Epithelial cell of esophagus (primary cell): ENCODE results near the gene SORD.

Experiments used
- DNase-seq: peaks from one replicate; pipeline ENCODE4 v3.0.0; 2010; ENCODE audit warnings: low read depth
- H3K4me3 ChIP-seq: 2 replicates; pipeline ENCODE4 v1.5.1; 2011; ENCODE audit warnings: mild to moderate bottlenecking, low read length, control low read depth
- CTCF ChIP-seq: IDR thresholded peaks from 2 replicates; pipeline ENCODE4 v1.5.1; 2011; ENCODE audit warnings: low read depth, mild to moderate bottlenecking, low read length, control low read depth, inconsistent platforms; ENCODE audit not compliant: insufficient read depth; ENCODE audit errors: missing control alignments

SORD gene

GRCh38 chr15:45083223-45083622, 60.2 kb downstream of the SORD start:
- no peak overlapping the region for H3K4me3 ChIP-seq
- no peak for TF ChIP-seq CTCF
- DNase-seq: peak; percentile 32

DNA sequence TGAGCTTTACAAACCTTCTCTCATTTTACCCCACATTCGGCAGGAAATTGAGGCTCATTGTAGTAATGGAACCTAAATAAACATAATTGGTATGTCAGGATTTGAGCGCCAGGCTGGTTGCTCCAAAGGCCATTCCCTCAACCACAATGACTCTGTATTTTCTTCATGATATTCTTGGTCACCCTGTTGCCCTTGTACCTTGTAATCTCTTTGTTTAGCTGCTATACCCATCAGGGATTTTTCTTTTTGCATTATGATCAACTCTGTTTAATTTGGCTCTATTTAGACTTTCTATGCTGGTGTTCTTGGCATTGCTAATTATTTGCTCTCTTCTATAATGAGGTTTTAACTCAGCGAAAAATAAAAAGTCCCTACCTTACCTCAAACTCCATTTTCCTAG, 61.2 kb downstream of the SORD start:
- H3K4me3 ChIP-seq: no peak overlapping the region
- no peak for TF ChIP-seq CTCF
- DNase-seq: no peak

DNA sequence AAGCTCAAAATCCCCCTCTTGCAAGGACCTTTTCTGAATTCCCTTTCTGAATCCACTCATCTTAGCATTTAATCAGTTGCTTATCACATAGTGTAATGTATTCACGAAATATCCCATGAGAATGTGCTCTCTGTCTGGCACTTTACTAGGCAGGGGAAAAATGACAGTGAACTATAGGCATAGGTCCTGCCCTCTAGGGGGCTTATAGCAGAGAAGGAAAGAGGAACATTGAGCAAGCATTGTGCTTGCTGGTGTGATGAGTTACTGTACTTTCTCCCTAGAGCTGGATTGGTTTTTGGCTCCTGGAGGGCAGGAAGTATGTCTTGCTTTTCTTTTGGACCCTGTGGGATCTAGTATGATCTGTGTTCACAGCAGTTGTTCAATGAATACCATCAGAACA, 64.5 kb downstream of the SORD start:
- DNase-seq: no peak
- no peak for TF ChIP-seq CTCF
- no peak overlapping the region for H3K4me3 ChIP-seq

GRCh38 chr15:45088801-45089711, 66.1 kb downstream of the SORD start:
- TF ChIP-seq CTCF: no peak

GRCh38 chr15:45089712-45090373, 66.8 kb downstream of the SORD start:
- no peak overlapping the region for H3K4me3 ChIP-seq
- TF ChIP-seq CTCF: no peak
- DNase-seq: no peak

More at GRCh38 chr15:45088801-45089711, 66.1 kb downstream of the SORD start:
- H3K4me3 ChIP-seq: no peak overlapping the region
- no peak for DNase-seq

GRCh38 chr15:45091161-45091560, 68.2 kb downstream of the SORD start:
- no peak for TF ChIP-seq CTCF
- H3K4me3 ChIP-seq: no peak overlapping the region
- DNase-seq: peak; percentile 66

- H3K4me3 ChIP-seq: no peak overlapping the region
- TF ChIP-seq CTCF: no peak
- DNase-seq: no peak
Observed at GRCh38 chr15:45091576-45091975, 68.6 kb downstream of the SORD start.
